ENCODE data around the gene ANAPC2.

The ANAPC2 gene

GRCh38 chr9:137160716-137161557 lies 27.4 kb downstream of the ANAPC2 start:
- DNase-seq = no peak

DNA sequence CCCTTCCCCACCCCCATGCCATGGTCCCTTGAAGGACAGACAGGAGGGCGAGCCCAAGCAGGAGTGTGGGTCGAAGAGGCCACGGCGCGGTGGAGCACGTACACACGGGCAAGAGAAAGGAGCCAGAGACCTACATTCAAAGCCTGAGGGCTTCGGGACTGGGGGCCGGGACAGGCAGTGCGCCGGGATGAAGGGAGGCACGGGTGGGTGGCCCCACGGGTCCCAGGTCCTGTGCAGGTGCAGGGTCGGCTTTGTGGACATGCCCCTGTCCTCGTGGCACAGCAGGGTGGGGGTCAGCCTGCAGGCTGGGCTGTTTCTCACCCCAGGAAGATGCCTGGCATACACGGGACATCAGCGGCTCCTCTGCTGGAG lies 28.3 kb downstream of the ANAPC2 start:
- no peak for DNase-seq

DNA sequence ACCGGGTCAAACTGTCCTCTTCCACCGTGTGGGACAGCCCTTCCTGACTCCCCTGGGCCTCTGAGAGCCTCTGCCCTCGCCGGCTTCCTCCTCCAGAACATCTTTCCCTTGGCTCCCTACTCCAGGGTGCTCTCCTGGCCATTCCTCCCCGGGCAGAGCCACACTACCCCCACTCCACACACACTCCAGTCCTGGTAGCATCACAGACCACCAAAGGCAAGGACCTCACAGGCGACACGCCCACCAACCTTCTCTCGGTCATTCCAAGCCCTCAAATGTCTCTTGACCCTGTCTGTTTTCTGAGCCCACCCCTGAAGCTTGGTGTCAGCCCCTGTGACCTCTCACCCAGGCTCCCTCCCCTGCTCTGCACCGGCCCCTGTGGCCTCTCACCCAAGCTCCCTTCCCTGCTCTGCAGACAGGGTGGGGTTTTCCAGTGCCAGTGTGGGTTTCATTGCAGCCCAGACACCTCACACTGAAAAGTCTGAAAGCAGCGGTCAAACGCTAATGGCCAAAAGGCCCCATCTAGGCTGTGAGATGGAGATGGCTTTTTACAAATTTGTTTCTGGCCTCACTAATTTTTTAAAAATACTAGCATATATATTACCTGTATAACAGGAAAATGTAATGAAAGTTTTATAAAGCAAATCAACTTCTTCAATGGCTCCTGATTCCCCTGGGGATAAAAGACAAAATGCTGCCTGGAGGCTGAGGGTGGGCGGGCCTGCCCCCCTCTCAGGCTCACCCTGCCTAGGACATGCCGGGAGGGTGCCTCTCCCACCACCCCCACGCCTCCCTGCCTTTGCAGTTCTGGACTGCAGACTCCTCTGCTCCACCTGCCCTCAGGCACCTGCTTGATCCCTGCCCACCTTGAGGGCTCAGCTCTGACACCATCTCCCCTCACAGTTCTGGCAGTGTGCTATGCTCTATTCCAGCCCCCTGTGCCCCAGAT lies 29.0 kb downstream of the ANAPC2 start:
- DNase-seq = no peak

GRCh38 chr9:137158625-137159024 lies 29.7 kb downstream of the ANAPC2 start:
- peak; percentile 33 for DNase-seq

GRCh38 chr9:137157618-137158415 lies 30.5 kb downstream of the ANAPC2 start:
- no peak for DNase-seq

DNA sequence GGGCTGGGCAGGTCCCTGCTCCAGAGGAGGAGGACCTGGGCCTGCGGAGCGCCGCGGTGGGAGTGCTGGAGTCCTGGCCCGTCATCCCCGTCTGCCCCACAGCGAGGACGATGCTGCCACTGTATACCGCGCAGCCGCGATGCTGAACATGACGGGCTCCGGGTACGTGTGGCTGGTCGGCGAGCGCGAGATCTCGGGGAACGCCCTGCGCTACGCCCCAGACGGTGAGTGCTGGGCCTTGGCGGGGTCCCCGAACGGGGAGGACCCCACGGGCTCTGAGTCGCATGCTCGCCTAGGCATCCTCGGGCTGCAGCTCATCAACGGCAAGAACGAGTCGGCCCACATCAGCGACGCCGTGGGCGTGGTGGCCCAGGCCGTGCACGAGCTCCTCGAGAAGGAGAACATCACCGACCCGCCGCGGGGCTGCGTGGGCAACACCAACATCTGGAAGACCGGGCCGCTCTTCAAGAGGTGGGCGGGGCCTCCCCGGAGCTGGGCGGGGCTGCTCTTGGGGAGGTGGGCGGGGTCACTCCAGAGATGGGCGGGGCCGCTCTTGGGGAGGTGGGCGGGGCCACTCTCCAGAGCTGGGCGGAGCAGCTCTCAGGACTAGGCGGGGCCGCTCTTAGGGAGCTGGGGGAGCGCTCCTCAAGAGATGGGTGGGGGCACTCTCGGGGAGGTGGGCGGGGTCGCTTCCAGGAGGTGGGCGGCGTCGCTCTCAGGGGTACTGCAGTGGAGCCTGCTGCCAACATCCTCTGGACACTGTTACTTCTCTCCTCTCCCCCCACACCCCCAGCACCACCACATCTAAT lies 31.6 kb downstream of the ANAPC2 start:
- peak; percentile 15 for DNase-seq

DNA sequence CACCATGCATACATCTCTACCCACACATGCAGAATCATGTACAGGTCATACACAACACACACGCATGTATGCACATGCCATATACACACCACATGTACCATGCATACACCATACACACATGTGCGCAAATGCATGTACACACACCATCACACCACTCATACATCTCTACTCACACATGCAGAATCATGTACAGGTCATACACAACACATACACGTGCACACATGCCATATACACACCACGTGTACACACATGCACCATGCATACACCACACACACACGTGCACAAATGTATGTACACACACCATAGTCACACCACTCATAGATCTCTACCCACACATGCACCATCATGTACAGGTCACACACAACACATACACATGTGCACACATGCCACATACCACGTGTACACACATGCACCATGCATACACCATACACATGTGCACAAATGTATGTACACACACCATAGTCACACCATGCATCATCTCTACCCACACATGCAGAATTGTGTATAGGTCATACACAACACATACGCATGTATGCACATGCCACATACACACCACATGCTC lies 35.4 kb downstream of the ANAPC2 start:
- no peak for DNase-seq

DNA sequence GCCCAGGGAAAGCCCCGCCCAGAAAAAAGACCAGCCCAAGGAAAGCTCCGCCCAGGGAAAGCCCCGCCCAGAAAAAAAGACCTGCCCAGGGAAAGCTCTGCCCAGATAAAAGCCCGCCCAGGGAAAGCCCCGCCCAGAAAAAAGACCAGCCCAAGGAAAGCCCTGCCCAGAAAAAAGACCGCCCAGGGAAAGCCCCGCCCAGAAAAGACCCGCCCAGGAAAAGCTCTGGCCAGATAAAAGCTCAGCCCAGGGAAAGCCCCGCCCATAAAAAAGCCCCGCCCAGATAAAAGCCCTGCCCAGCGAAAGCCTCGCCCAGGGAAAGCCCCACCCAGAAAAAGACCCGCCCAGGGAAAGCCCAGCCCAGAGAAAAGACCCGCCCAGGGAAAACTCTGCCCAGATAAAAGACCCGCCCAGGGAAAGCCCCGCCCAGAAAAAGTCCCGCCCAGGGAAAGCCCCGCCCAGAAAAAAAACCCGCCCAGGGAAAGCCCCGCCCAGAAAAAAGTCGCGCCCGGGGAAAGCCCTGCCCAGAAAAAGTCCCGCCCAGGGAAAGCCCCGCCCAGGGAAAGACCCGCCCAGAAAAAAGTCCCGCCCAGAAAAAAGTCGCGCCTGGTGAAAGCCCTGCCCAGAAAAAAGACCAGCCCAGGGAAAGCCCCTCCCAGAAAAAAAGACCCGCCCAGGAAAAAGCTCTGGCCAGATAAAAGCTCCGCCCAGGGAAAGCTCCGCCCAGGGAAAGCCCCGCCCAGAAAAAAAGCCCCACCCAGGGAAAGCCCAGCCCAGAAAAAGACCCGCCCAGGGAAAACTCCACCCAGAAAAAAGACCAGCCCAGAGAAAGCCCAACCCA lies 37.5 kb downstream of the ANAPC2 start:
- peak; percentile 100 for DNase-seq

- DNase-seq = peak; percentile 100
Observed at GRCh38 chr9:137149942-137150616, 38.3 kb downstream of the ANAPC2 start.

DNA sequence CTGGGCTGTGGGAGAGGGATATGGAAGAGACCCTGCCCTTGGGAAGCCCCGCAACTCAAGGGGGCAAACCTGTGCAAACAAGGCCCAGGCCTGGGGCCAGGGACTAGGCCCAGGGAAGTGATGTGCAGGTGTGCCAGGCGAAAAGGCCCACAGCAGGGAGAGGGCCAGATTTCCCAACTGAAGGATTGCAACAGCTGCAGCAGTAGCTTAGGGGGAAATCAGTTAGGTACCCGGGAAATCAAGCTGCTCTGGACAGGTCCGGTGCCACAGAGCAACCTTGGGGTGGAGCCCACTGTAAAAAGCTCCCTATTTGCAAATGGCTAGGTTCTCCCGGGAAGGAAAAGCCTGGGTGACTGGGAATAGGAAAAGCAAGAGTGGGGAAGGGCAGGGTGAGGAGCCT lies 39.0 kb downstream of the ANAPC2 start:
- no peak for DNase-seq

- DNase-seq = no peak
Observed at GRCh38 chr9:137148661-137149060, 39.7 kb downstream of the ANAPC2 start.

DNA sequence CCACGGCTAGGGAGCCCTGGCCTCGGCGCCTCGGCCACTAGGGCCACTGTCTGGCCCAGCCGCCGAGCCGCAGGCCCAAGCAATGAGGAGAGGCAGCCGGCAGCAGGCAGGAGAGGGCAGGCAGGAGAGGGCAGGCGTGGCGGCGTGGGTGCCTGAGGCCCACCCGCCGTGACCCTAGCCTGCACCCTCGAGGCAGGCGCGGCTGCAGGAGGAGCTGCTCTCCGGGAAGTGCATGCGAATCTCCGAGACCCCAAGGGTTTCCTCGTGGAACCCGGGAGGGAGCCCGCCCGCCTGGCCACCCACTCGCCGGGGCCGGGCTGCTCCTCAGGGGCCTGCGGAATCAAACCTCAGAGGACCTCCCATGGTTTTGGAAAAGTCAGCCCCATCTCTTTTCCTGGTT lies 40.1 kb downstream of the ANAPC2 start:
- DNase-seq = no peak

GRCh38 chr9:137147793-137148160 lies 40.6 kb downstream of the ANAPC2 start:
- no peak for DNase-seq

DNA sequence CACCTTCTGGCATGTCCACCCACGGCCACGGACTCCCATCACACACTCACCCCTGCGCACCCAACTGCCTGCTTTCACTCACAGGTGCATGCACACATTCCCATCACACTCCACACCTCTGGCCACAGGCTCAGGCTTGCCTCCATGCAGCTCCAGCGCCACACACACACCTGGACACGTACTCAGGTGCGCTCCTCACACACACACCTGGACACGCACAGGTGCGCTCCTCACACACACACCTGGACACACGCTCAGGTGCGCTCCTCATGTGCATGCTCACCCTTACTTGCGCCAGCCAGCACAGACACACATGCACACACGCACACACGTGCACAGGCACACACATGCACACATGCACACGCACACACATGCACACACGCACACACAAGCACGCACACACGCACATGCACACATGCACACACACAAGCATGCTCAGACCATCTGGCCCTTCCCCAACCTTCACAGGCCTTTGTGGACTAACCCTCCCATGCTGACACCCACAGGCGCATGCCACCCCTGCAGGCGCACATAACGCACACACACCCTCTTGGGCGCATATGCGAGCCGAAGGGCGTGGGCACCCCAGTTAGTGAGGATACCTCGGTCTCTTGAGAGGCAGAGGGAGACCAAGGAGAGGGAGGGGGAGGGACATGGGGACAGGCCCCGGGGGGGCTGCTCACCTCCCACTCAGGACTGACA lies 41.1 kb downstream of the ANAPC2 start:
- DNase-seq = no peak

DNA sequence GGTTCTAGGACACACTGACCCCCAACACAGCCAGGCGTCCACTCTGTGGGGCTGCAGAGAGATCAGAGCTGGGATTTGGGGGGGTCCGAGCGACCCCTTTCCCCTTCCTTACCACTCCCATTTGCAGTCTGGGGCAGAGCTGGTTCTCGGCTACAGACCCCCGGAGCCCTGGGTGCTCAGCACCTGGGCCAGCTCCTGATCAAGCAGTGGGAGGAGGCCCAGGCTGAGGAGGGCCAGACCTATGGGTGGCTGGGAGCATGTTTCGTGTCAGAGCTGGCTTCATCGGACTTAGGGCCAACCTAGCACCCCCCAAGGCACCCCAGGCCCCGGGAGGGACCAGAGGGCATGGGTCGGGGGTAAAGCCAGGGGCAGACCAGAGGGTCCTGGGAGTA lies 41.8 kb downstream of the ANAPC2 start:
- no peak for DNase-seq

GRCh38 chr9:137145731-137146526 lies 42.4 kb downstream of the ANAPC2 start:
- no peak for DNase-seq

DNA sequence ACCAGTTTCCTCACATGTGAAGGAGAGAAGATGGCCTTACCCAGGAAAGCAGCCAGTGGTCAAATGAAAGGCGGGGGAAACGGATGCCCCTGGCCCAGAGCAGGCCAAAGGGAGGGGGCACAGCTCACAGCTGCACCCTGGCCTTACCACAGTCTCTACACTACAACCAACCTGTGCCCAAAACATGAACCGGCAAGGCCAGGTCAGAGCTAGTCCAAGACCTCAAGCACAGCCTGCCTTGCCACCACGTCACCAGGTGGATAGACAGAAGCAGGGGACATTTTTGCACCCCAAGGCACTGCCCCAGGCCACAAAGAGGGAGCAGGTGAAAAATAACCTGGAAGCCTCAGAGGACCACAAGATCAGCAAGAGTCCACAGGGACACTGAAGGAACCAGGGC lies 44.9 kb downstream of the ANAPC2 start:
- no peak for DNase-seq

- no peak for DNase-seq
Observed at GRCh38 chr9:137141976-137142936, 46.1 kb downstream of the ANAPC2 start.
